HCT116 (cell line): ENCODE measurements around the gene PLCL2. TPM values are rescaled to one million over a fixed set of nuclear protein-coding genes. Genes with fewer than 3 reads are reported as not detected.

Experiments
- ATAC-seq: fragments of 200-7000 bp; cut with Tn5 transposase; 2 replicates; pipeline ENCODE4 v1.9.1; 2020; ENCODE audit warnings: mild to moderate bottlenecking, moderate library complexity
- BruUV-seq: library from RNA; stranded (reverse); fragments of 400-500 nt; replicated peaks from 2 replicates; lab custom pipeline; 2021; lab: Mats Ljungman, UMichigan
- CTCF ChIA-PET: fragments of 300-600 bp; sonication (Branson Sonifier 250); formaldehyde crosslinking; loops from one replicate; lab custom pipeline; 2021; ENCODE audit warnings: antibody characterized with exemption; lab: Charles Lee
- POLR2A ChIA-PET: fragments of 300-600, 350-600 bp; sonication (Branson Sonifier 250); formaldehyde crosslinking; loops from one replicate; lab custom pipeline; 2021; ENCODE audit warnings: antibody characterized with exemption; lab: Charles Lee
- RAD21 ChIA-PET, 2 experiments: fragments of 300-600 bp; sonication (Branson Sonifier 250); formaldehyde crosslinking; loops; one replicate each; lab custom pipeline; 2023; ENCODE audit warnings: low total read pairs in 2 of 2; ENCODE audit not compliant: uncharacterized antibody in 2 of 2, unreplicated experiment in 2 of 2, low non-redundant PET in 1 of 2; lab: Charles Lee
- DNase-seq: peaks from one replicate; pipeline ENCODE4 v3.0.0-alpha.2; 2010; ENCODE audit warnings: low read depth, low spot score
- H2AFZ ChIP-seq: fragments of 200-600 bp; shearing (Covaris generic), sonication (generic); 2 replicates; pipeline ENCODE4 v1.6.1; 2017; ENCODE audit warnings: low read depth, mixed run types, mixed read lengths, antibody characterized with exemption, low read length; ENCODE audit not compliant: poor library complexity, severe bottlenecking
- H3K27ac ChIP-seq: 2 replicates; pipeline ENCODE4 v1.5.1; 2012; ENCODE audit warnings: low read depth, low read length
- H3K27me3 ChIP-seq: fragments of 200-600 bp; sonication (generic); 2 replicates; pipeline ENCODE4 v1.6.1; 2016; ENCODE audit warnings: mixed run types, low read length, mixed read lengths; ENCODE audit not compliant: insufficient read depth
- H3K36me3 ChIP-seq, 2 experiments: fragments of 200-500 bp in 1 of 2; fragments of 200-600 bp in 1 of 2; sonication (Bioruptor generic) in 1 of 2; sonication (generic) in 1 of 2; 2 replicates each; pipeline versions ENCODE4 v1.5.1 to v1.6.1; 2014 to 2016; ENCODE audit warnings: low read length in 2 of 2, inconsistent platforms in 1 of 2, mixed read lengths in 1 of 2, mixed run types in 1 of 2; ENCODE audit not compliant: insufficient read depth in 2 of 2, control insufficient read depth in 1 of 2
- H3K4me1 ChIP-seq, 2 experiments: fragments of 200-600 bp in 1 of 2; sonication (generic) in 1 of 2; 2 replicates each; pipeline versions ENCODE4 v1.5.1 to v1.6.1; 2012 to 2017; ENCODE audit warnings: low read length in 2 of 2, inconsistent platforms in 1 of 2, mild to moderate bottlenecking in 1 of 2, mixed read lengths in 1 of 2, mixed run types in 1 of 2, moderate library complexity in 1 of 2; ENCODE audit not compliant: insufficient read depth in 2 of 2, control insufficient read depth in 1 of 2
- H3K4me2 ChIP-seq: fragments of 200-600 bp; sonication (generic); 2 replicates; pipeline ENCODE4 v1.6.1; 2017; ENCODE audit warnings: mixed run types, low read length, mixed read lengths
- H3K4me3 ChIP-seq, 2 experiments: fragments of 200-600 bp in 1 of 2; sonication (generic) in 1 of 2; replicated peaks in 1 of 2; 2 replicates each; pipeline ENCODE4 v1.5.1; 2011 to 2016; ENCODE audit warnings: low read length in 2 of 2, control low read depth in 1 of 2, low read depth in 1 of 2, mild to moderate bottlenecking in 1 of 2, mixed read lengths in 1 of 2, mixed run types in 1 of 2
- H3K79me2 ChIP-seq: fragments of 200-600 bp; sonication (generic); 2 replicates; pipeline ENCODE4 v1.6.1; 2017; ENCODE audit warnings: mild to moderate bottlenecking, mixed run types, low read length, moderate library complexity, mixed read lengths; ENCODE audit not compliant: insufficient read depth
- H3K9ac ChIP-seq: fragments of 200-600 bp; sonication (generic); 2 replicates; pipeline ENCODE4 v1.6.1; 2016; ENCODE audit warnings: low read length, mixed read lengths
- H3K9me2 ChIP-seq: fragments of 200-600 bp; sonication (generic), shearing (Covaris generic); 2 replicates; pipeline ENCODE4 v1.6.1; 2017; ENCODE audit warnings: mixed run types, mild to moderate bottlenecking, moderate library complexity; ENCODE audit not compliant: insufficient read depth
- H3K9me3 ChIP-seq, 2 experiments: fragments of 200-500 bp in 1 of 2; fragments of 200-600 bp in 1 of 2; sonication (Bioruptor generic) in 1 of 2; sonication (generic) in 1 of 2; 2 replicates each; pipeline ENCODE4 v1.6.1; 2014 to 2017; ENCODE audit warnings: low read length in 2 of 2, mixed read lengths in 2 of 2, inconsistent platforms in 1 of 2, low read depth in 1 of 2, mild to moderate bottlenecking in 1 of 2, mixed run types in 1 of 2, moderate library complexity in 1 of 2; ENCODE audit not compliant: control insufficient read depth in 1 of 2, insufficient read depth in 1 of 2
- H4K20me1 ChIP-seq: fragments of 200-600 bp; sonication (generic), shearing (Covaris generic); 2 replicates; pipeline ENCODE4 v1.6.1; 2017; ENCODE audit warnings: mixed run types, mild to moderate bottlenecking, moderate library complexity; ENCODE audit not compliant: insufficient read depth
- CTCF ChIP-seq, 3 experiments: fragments of 200-600 bp in 1 of 3; sonication (generic) in 1 of 3; IDR thresholded peaks in 2 of 3; conservative IDR thresholded peaks in 1 of 3; 2 replicates each; pipeline ENCODE4 v1.5.1; 2012 to 2017; ENCODE audit warnings: low read depth in 2 of 3, low read length in 2 of 3, antibody characterized with exemption in 1 of 3, borderline replicate concordance in 1 of 3, control low read depth in 1 of 3, mild to moderate bottlenecking in 1 of 3, mixed read lengths in 1 of 3, mixed run types in 1 of 3, moderate library complexity in 1 of 3; ENCODE audit not compliant: insufficient read depth in 1 of 3
- EGR1 ChIP-seq: IDR thresholded peaks from 2 replicates; pipeline ENCODE4 v1.6.1; 2012; ENCODE audit warnings: low read depth
- ELF1 ChIP-seq: IDR thresholded peaks from 2 replicates; pipeline ENCODE4 v1.6.1; 2012; ENCODE audit warnings: low read depth, borderline replicate concordance
- EZH2 ChIP-seq: fragments of 200-600 bp; sonication (generic); IDR thresholded peaks from 2 replicates; pipeline ENCODE4 v1.6.1; 2017; ENCODE audit warnings: antibody characterized with exemption, mixed run types
- FOSL1 ChIP-seq: IDR thresholded peaks from 2 replicates; pipeline ENCODE4 v1.6.1; 2012; ENCODE audit warnings: low read depth
- JUND ChIP-seq: IDR thresholded peaks from 2 replicates; pipeline ENCODE4 v1.6.1; 2012
- MAX ChIP-seq: IDR thresholded peaks from 2 replicates; pipeline ENCODE4 v1.6.1; 2012
- RAD21 ChIP-seq: IDR thresholded peaks from 2 replicates; pipeline ENCODE4 v1.6.1; 2012; ENCODE audit warnings: low read depth, mild to moderate bottlenecking
- REST ChIP-seq: IDR thresholded peaks from 2 replicates; pipeline ENCODE4 v1.6.1; 2012; ENCODE audit warnings: low read depth
- SP1 ChIP-seq: IDR thresholded peaks from 2 replicates; pipeline ENCODE4 v1.6.1; 2012; ENCODE audit warnings: low read depth
- SRF ChIP-seq: IDR thresholded peaks from 2 replicates; pipeline ENCODE4 v1.6.1; 2012; ENCODE audit warnings: low read depth
- TCF7L2 ChIP-seq: IDR thresholded peaks from 2 replicates; pipeline ENCODE4 v1.7.0; 2011; ENCODE audit warnings: borderline replicate concordance, inconsistent platforms; ENCODE audit not compliant: insufficient read depth, insufficient read length; ENCODE audit errors: extremely low read depth
- YY1 ChIP-seq: IDR thresholded peaks from 2 replicates; pipeline ENCODE4 v1.6.1; 2011; ENCODE audit warnings: low read length, low read depth, moderate library complexity, mild to moderate bottlenecking; ENCODE audit not compliant: insufficient replicate concordance; ENCODE audit errors: extremely low read depth
- ZFX ChIP-seq: fragments of 450-650 bp; IDR thresholded peaks from 2 replicates; pipeline ENCODE4 v1.6.1; 2017
- intact Hi-C: fragments of 100-400 bp; cut with micrococcal nuclease; formaldehyde crosslinking; loops from 2 replicates; pipeline ENCODE4 v1.10.0; 2022
- total RNA-seq: library from RNA; stranded (reverse); gene quantifications from one replicate; pipeline ENCODE4 v1.2.1, GENCODE V29; 2021; ENCODE audit not compliant: unreplicated experiment

Gene PLCL2
- total RNA-seq, 1 experiment from 2014 or later = 2.2 TPM

GRCh38 chr3:16945330-16945729 is 60.6 kb downstream of the PLCL2 start:
- Histone ChIP-seq H3K79me2 (no peaks in the 10 kb centered on the region), H3K9me2 (no peaks in the 10 kb centered on the region), H3K9ac (no peak overlapping the region), H3K4me3 (no peak overlapping the region)
- no TSS peak for BruUV-seq
- POLR2A ChIA-PET = no interaction called here
- CTCF ChIA-PET = no interaction called here
- TF ChIP-seq MAX (no peak), RAD21 (peak; percentile 16; the same call in 1 of the 2 replicates)
- TF ChIP-seq, all 23 proteins: peak for 1
- Histone ChIP-seq H3K9me3 (no peaks in the 10 kb centered on the region), H4K20me1 (no peaks in the 10 kb centered on the region), H3K27me3 (no peaks in the 10 kb centered on the region), H3K4me1 (0 out of 4 replicates have a peak, but pooled peaks cover 0 to 3% of the 10 kb centered on the region in 2 experiments), H3K4me2 (no peak overlapping the region), H2AFZ (no peak overlapping the region), H3K27ac (no peak overlapping the region), H3K36me3 (no peaks in the 10 kb centered on the region)
- DNase-seq = no peak
- intact Hi-C loops = no loop called here
- no peak for ATAC-seq
- RAD21 ChIA-PET = no interaction called here

GRCh38 chr3:16950282-16950681 is 65.5 kb downstream of the PLCL2 start:
- intact Hi-C loops = no loop called here
- ATAC-seq = no peak
- BruUV-seq = no TSS peak
- Histone ChIP-seq H3K36me3 (no peaks in the 10 kb centered on the region), H3K27ac (no peak overlapping the region), H2AFZ (no peak overlapping the region), H3K4me3 (no peak overlapping the region), H3K9me2 (no peaks in the 10 kb centered on the region), H3K4me2 (no peak overlapping the region), H3K9me3 (no peaks in the 10 kb centered on the region), H3K9ac (no peak overlapping the region), H3K79me2 (no peaks in the 10 kb centered on the region), H3K27me3 (no peaks in the 10 kb centered on the region), H3K4me1 (0 out of 4 replicates have a peak, but pooled peaks cover 0 to 3% of the 10 kb centered on the region in 2 experiments), H4K20me1 (no peaks in the 10 kb centered on the region)
- POLR2A ChIA-PET = no interaction called here
- RAD21 ChIA-PET = no interaction called here
- no peak for DNase-seq
- TF ChIP-seq ZFX (no peak), REST (no peak), FOSL1 (no peak), JUND (no peak), YY1 (no peak), SRF (no peak), SP1 (no peak), TCF7L2 (no peak), CTCF (IDR thresholded peaks at IDR 0.05 in 2 of 3, conservative IDR thresholded peaks at IDR 0.05 in 1 of 3; ENCODE audit: borderline replicate concordance in 1 of 3, insufficient read depth in 1 of 3, low read depth in 2 of 3, low read length in 2 of 3) (no peak), EZH2 (no peak), EGR1 (no peak), ELF1 (no peak)
- CTCF ChIA-PET = no interaction called here
